Smooth muscle cell (in vitro differentiated cells): ENCODE data around the gene OR6S1. TPM values are rescaled to one million over a fixed set of nuclear protein-coding genes. Genes with fewer than 3 reads are reported as not detected.
A peak's percentile ranks its signal among the peaks of the same experiment; 100 is the strongest.

ENCODE experiments used
- DNase-seq: peaks from one replicate; lab custom pipeline; 2025; ENCODE audit not compliant: unreplicated experiment; lab: John Stamatoyannopoulos, UW
- H2AFZ ChIP-seq: fragments of 200-600 bp; sonication (generic); 2 replicates; pipeline ENCODE4 v1.6.0; 2016; ENCODE audit warnings: antibody characterized with exemption, low read depth, mild to moderate bottlenecking
- H3F3A ChIP-seq: fragments of 200-600 bp; sonication (generic); 2 replicates; pipeline ENCODE4 v1.6.0; 2017; ENCODE audit warnings: antibody characterized with exemption, low read depth
- H3K27ac ChIP-seq: fragments of 200-600 bp; sonication (generic); 2 replicates; pipeline ENCODE4 v1.5.1; 2016; ENCODE audit warnings: low read depth, mild to moderate bottlenecking
- H3K27me3 ChIP-seq: fragments of 200-600 bp; sonication (generic); 2 replicates; pipeline ENCODE4 v1.6.1; 2016; ENCODE audit warnings: low read depth, mild to moderate bottlenecking
- H3K36me3 ChIP-seq: fragments of 200-600 bp; sonication (generic); 2 replicates; pipeline ENCODE4 v1.5.1; 2016; ENCODE audit warnings: low read depth
- H3K4me1 ChIP-seq: fragments of 200-600 bp; sonication (generic); 2 replicates; pipeline ENCODE4 v1.5.1; 2016; ENCODE audit warnings: low read depth
- H3K4me2 ChIP-seq: fragments of 200-600 bp; sonication (generic); 2 replicates; pipeline ENCODE4 v1.6.0; 2016; ENCODE audit warnings: mild to moderate bottlenecking
- H3K4me3 ChIP-seq: fragments of 200-600 bp; sonication (generic); 2 replicates; pipeline ENCODE4 v1.5.1; 2016; ENCODE audit warnings: mild to moderate bottlenecking
- H3K79me2 ChIP-seq: fragments of 200-600 bp; sonication (generic); 2 replicates; pipeline ENCODE4 v1.6.0; 2016; ENCODE audit warnings: low read depth, mild to moderate bottlenecking
- H3K9ac ChIP-seq: fragments of 200-600 bp; sonication (generic); 2 replicates; pipeline ENCODE4 v1.6.0; 2016; ENCODE audit warnings: low read depth
- H3K9me3 ChIP-seq: fragments of 200-600 bp; sonication (generic); replicated peaks from 2 replicates; pipeline ENCODE4 v1.5.1; 2016; ENCODE audit warnings: low read depth
- H4K20me1 ChIP-seq: fragments of 200-600 bp; sonication (generic); 2 replicates; pipeline ENCODE4 v1.6.0; 2016; ENCODE audit warnings: low read depth
- WGBS: methylation state at CpG from one replicate; pipeline ENCODE4 v1.1.7; 2016; ENCODE audit warnings: low lambda C conversion rate; 5-methylcytosine and 5-hydroxymethylcytosine counted together
- polyA plus RNA-seq: library from polyadenylated mRNA; unstranded; fragments of >200 nt; fragmentation: Nextera tagmentation; extraction: Ambion mirVana; gene quantifications from 2 replicates; pipeline ENCODE4 v1.2.1, GENCODE V29; 2016
- total RNA-seq: library from RNA; depleted of rRNA; stranded (reverse); fragments of >200 nt; gene quantifications from 2 replicates; pipeline ENCODE4 v1.2.3, GENCODE V29; 2014
- TF ChIP-seq, protein P1 (sequence below): fragments of 200-600 bp; sonication (generic); IDR thresholded peaks from 2 replicates; pipeline ENCODE4 v1.5.1; 2017; ENCODE audit warnings: borderline replicate concordance, mild to moderate bottlenecking, antibody characterized with exemption; ENCODE audit not compliant: insufficient read depth, poor library complexity, severe bottlenecking

OR6S1 gene
- total and polyA plus RNA-seq, 2 experiments from 2014 or later, result not detected

DNA sequence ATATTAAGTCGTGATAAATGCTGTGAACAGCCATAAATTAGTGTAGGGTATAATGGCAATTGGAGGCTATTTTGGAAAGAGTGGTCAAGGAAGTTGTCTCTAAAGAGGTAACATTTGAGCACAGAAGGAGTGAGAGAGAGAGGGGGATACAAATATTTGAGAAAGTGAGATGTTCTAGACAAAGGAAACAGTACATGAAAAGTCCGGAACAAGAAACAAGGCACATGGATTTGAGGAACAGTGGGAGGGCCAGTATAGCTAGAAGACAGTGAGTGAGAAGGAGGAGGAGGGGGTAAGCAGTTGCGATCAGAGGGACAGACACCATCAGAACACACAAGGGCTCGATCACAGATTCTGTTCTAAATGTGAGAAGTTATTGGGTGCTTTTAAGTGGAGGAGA is 30.2 kb downstream of the OR6S1 start:
- no peaks in the 10 kb centered on the region for H4K20me1 ChIP-seq
- H3K4me2 ChIP-seq, result no peak overlapping the region
- peaks cover 14% of the 10 kb centered on the region for H3F3A ChIP-seq
- WGBS, result 75% methylated on average over 4 of the region's 4 CpGs
- no peak overlapping the region for H2AFZ ChIP-seq
- no peaks in the 10 kb centered on the region for H3K36me3 ChIP-seq
- H3K4me3 ChIP-seq, result no peak overlapping the region
- DNase-seq, result no peak
- no peaks in the 10 kb centered on the region for H3K9me3 ChIP-seq
- H3K9ac ChIP-seq, result no peak overlapping the region
- no peak overlapping the region for H3K27ac ChIP-seq
- TF ChIP-seq, protein P1, sequence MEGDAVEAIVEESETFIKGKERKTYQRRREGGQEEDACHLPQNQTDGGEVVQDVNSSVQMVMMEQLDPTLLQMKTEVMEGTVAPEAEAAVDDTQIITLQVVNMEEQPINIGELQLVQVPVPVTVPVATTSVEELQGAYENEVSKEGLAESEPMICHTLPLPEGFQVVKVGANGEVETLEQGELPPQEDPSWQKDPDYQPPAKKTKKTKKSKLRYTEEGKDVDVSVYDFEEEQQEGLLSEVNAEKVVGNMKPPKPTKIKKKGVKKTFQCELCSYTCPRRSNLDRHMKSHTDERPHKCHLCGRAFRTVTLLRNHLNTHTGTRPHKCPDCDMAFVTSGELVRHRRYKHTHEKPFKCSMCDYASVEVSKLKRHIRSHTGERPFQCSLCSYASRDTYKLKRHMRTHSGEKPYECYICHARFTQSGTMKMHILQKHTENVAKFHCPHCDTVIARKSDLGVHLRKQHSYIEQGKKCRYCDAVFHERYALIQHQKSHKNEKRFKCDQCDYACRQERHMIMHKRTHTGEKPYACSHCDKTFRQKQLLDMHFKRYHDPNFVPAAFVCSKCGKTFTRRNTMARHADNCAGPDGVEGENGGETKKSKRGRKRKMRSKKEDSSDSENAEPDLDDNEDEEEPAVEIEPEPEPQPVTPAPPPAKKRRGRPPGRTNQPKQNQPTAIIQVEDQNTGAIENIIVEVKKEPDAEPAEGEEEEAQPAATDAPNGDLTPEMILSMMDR, result no peak
- no peaks in the 10 kb centered on the region for H3K79me2 ChIP-seq
- H3K4me1 ChIP-seq, result peaks cover 7% of the 10 kb centered on the region
- H3K27me3 ChIP-seq, result no peaks in the 10 kb centered on the region

GRCh38 chr14:20610002-20610765 is 31.3 kb downstream of the OR6S1 start:
- peaks cover 7% of the 10 kb centered on the region for H3K4me1 ChIP-seq
- no peaks in the 10 kb centered on the region for H3K9me3 ChIP-seq
- H3K4me2 ChIP-seq, result peak overlapping the region; percentile 87
- no peak overlapping the region for H3K27ac ChIP-seq
- H2AFZ ChIP-seq, result peak overlapping the region; percentile 93
- H3K36me3 ChIP-seq, result no peaks in the 10 kb centered on the region
- 12% methylated on average over 27 of the region's 27 CpGs for WGBS
- peak; percentile 50 for DNase-seq
- peaks cover 14% of the 10 kb centered on the region for H3F3A ChIP-seq
- peak overlapping the region; percentile 24 for H3K9ac ChIP-seq
- no peaks in the 10 kb centered on the region for H4K20me1 ChIP-seq
- peak overlapping the region; percentile 86 for H3K4me3 ChIP-seq
- no peaks in the 10 kb centered on the region for H3K27me3 ChIP-seq
- TF ChIP-seq, protein P1, result no peak
- H3K79me2 ChIP-seq, result no peaks in the 10 kb centered on the region

DNA sequence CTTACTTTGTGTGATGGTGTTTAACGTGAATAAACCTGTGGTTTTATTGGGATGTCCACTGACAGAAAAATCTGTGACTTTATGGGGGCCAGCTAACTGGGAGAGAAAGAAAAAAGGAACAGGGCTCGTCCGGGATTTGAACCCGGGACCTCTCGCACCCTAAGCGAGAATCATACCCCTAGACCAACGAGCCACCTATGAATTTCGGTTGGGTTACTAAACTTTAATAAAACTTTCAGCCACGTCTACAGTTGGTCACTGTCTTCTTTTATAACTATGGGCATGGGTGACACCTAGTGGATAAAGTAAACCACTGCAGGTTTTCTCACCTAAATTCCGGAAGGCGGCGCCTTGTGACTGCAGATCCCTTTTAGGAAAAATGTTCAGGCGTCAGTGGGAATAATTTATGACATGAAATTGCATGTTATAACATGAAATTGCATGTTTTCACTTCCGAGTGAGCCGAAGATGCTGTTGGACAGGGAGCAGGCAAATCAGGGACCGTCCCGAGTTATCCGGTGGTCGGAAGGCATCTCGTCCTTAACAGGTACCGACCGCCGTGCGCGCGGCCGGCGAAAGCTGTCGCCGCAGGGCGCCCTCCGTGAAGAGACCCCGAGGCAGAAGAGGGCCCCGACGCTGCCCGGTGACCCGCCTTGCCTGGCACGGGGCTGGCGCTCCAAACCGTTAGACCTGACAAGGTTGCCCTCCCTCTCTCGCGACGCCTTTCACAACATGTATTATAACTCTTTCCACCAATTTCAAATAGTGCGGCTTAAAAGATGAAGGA is 32.1 kb downstream of the OR6S1 start:
- Histone ChIP-seq H3K4me1 (peaks cover under 1% of the 10 kb centered on the region), H3K9me3 (no peaks in the 10 kb centered on the region), H3K4me2 (peak overlapping the region; percentile 87), H2AFZ (peak overlapping the region; percentile 93), H3K79me2 (no peaks in the 10 kb centered on the region), H3K4me3 (peak overlapping the region; percentile 86), H4K20me1 (no peaks in the 10 kb centered on the region), H3F3A (peaks cover 7% of the 10 kb centered on the region), H3K27me3 (no peaks in the 10 kb centered on the region), H3K27ac (no peak overlapping the region), H3K36me3 (no peaks in the 10 kb centered on the region), H3K9ac (peak overlapping the region; percentile 24)
- TF ChIP-seq, protein P1, result peak; percentile 90
- DNase-seq, result peak; percentile 30
- WGBS, result 2% methylated on average over 44 of the region's 44 CpGs
